D721Med (cell line): Measurements from ENCODE around the gene ADCY6.
A peak's percentile ranks its signal among the peaks of the same experiment; 100 is the strongest.

Experiments
- DNase-seq: peaks from one replicate; pipeline ENCODE4 v3.0.0; 2011; ENCODE audit warnings: low spot score; ENCODE audit not compliant: insufficient read length
- FAIRE-seq: peaks from 2 replicates; lab custom pipeline; 2011; peaks lifted over from hg19 to GRCh38; lab: Jason Lieb, UNC
- CTCF ChIP-seq: IDR thresholded peaks from 2 replicates; pipeline ENCODE4 v1.5.1; 2012; ENCODE audit warnings: mild to moderate bottlenecking, control low read depth; ENCODE audit not compliant: insufficient read depth; ENCODE audit errors: missing control alignments

The ADCY6 gene

DNA sequence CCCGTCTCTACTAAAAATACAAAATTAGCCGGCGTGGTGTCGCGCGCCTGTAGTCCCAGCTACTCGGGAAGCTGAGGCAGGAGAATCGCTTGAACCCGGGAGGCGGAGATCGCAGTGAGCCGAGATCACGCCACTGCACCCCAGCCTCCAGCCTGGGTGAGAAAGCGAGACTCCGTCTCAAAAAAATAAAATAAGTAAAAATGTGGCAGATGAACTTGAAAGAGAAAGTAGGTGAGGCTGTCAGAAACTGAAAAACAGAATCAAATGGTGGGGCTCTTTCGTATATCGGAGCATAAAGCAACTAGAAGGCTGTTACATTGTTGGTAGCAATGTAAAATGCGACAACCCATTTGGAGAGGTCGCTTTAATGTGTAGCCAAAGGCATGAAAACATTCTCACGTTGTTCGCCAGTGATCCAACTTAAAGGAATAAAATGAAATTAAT lies 71.6 kb downstream of the ADCY6 start:
- DNase-seq (no peak), FAIRE-seq (no peak)
- TF ChIP-seq CTCF = no peak

GRCh38 chr12:48716493-48717251 lies 72.2 kb downstream of the ADCY6 start, which contains the start of gene CCNT1:
Gene CCNT1, minus strand, starts transcription at chr12:48716707. Its CDS starts 32 bp downstream, at chr12:48716675.
- peak; percentile 88 for DNase-seq
- FAIRE-seq = peak; percentile 21
- TF ChIP-seq CTCF = no peak
